Upper lobe of left lung (tissue), 4 donors: ENCODE results near the gene TRPM6.

Source experiments
- EP300 ChIP-seq, 4 donors: sonication (generic); formaldehyde crosslinking; IDR thresholded peaks; one replicate each; pipeline ENCODE4 v1.5.1; 2017; ENCODE audit warnings: antibody characterized with exemption in 4 of 4, control low read depth in 2 of 4
- POLR2A ChIP-seq, 4 donors: fragments of 450-650 bp; IDR thresholded peaks; one replicate each; pipeline ENCODE4 v1.5.1; 2016 to 2017; ENCODE audit warnings: antibody characterized with exemption in 4 of 4, mild to moderate bottlenecking in 2 of 4
- POLR2AphosphoS5 ChIP-seq, 2 donors: sonication (generic); formaldehyde crosslinking; IDR thresholded peaks; one replicate each; pipeline ENCODE4 v1.5.1; 2017; ENCODE audit warnings: antibody characterized with exemption in 2 of 2
- TF ChIP-seq, protein P1 (sequence below), 6 experiments: fragments of 450-650 bp in 4 of 6; fragments of 200-600 bp in 2 of 6; sonication (generic) in 2 of 6; IDR thresholded peaks; one replicate each; pipeline ENCODE4 v1.5.1; 2016 to 2019; ENCODE audit warnings: antibody characterized with exemption in 6 of 6

DNA sequence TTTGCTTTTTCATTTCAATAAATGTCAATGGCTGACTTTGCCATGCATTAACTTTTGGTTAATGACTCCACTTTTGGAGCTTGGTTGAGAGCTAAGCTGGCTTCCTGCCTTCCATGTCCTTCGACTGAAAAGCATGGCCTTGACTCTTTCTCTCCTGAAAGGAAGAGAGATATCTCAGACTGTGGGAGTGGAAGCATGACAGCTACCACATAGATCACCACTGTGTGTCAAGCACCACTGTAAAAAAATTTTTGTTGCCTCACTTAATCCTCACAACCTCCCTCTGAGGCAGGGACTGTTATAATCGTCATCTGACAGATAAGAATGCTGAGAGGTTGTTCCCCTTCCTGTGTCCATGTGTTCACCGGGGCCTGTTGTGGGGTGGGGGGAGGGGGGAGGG is 205.8 kb downstream of the TRPM6 start:
- TF ChIP-seq, protein P1, sequence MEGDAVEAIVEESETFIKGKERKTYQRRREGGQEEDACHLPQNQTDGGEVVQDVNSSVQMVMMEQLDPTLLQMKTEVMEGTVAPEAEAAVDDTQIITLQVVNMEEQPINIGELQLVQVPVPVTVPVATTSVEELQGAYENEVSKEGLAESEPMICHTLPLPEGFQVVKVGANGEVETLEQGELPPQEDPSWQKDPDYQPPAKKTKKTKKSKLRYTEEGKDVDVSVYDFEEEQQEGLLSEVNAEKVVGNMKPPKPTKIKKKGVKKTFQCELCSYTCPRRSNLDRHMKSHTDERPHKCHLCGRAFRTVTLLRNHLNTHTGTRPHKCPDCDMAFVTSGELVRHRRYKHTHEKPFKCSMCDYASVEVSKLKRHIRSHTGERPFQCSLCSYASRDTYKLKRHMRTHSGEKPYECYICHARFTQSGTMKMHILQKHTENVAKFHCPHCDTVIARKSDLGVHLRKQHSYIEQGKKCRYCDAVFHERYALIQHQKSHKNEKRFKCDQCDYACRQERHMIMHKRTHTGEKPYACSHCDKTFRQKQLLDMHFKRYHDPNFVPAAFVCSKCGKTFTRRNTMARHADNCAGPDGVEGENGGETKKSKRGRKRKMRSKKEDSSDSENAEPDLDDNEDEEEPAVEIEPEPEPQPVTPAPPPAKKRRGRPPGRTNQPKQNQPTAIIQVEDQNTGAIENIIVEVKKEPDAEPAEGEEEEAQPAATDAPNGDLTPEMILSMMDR (IDR thresholded peaks at IDR 0.05): no peak
- TF ChIP-seq POLR2A (IDR thresholded peaks at IDR 0.05) (no peak), POLR2AphosphoS5 (IDR thresholded peaks at IDR 0.05) (no peak), EP300 (IDR thresholded peaks at IDR 0.05) (no peak)
